ENCODE measurements around the gene ZCCHC14. TPM values are rescaled to one million over a fixed set of nuclear protein-coding genes. Genes with fewer than 3 reads are reported as not detected.

ZCCHC14 gene
- total RNA-seq, 2 experiments from 2014 or later: 5.5 to 5.7 TPM

GRCh38 chr16:87435372-87436224, 57.2 kb downstream of the ZCCHC14 start:
- no peak for DNase-seq
- peak overlapping the region; percentile 42 for H3K4me3 Mint-ChIP-seq
- no peaks in the 10 kb centered on the region for H3K36me3 Mint-ChIP-seq
- no peaks in the 10 kb centered on the region for H3K9me3 Mint-ChIP-seq
- peak overlapping the region; percentile 54 for H3K27ac Mint-ChIP-seq
- H3K4me1 Mint-ChIP-seq: peaks cover 23% of the 10 kb centered on the region
- H3K27me3 Mint-ChIP-seq: no peaks in the 10 kb centered on the region

DNA sequence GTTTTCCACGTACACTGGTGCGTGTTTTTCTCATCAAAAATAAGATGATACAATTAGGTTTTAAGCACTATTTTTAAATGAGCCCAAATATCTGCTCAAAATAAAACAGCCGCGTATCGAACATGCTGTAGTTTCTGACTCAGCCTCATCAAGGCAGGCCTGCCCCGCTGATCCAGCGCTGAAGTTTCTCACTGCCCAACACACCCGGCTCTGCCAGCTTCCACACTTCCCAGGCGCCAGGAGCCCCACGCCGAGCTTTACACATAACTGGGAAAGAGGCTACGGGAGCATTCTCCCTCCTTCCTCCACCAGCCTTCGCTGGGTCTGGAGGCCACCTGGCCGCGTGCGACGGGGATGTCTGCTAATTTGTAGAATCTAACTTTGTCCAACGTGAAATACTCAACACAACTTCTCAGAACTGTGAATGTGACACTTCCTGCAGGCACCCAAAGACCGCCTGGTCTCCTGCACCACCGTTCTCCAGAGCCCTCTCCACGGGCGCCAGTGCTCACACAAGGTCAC, 58.6 kb downstream of the ZCCHC14 start:
- peaks cover 23% of the 10 kb centered on the region for H3K4me1 Mint-ChIP-seq
- H3K4me3 Mint-ChIP-seq: no peak overlapping the region
- H3K36me3 Mint-ChIP-seq: peaks cover 2% of the 10 kb centered on the region
- H3K27me3 Mint-ChIP-seq: no peaks in the 10 kb centered on the region
- no peaks in the 10 kb centered on the region for H3K9me3 Mint-ChIP-seq
- H3K27ac Mint-ChIP-seq: no peak overlapping the region
- no peak for DNase-seq

DNA sequence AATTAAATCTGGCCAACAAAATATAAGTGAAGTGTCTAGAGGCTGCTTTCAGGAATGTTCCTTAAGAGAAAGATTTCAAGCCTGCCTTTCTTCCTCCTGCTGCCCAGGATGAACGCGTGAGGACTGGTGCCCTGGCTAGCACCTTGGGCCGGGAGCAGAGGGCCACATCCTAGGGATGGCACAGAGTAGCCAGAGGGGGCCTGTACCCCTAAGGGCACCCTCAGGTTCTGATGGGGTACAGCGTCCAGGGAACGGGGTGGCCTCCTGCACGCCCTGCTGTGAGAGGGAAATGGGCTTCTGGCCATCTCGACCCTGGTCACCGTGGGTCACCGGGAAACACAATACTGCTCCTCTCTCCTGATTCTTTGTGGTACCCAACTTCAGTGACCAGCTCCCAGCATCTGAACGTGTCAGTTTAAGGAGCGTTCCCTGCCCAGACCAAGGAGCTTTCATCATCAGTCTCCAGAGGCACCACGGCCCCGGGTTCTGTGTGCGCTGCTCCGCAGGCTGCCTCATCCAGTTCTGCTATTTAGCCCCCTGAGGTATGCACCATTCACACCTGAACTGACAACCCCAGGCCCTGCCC, 60.4 kb downstream of the ZCCHC14 start:
- DNase-seq: no peak
- H3K4me1 Mint-ChIP-seq: peaks cover 21% of the 10 kb centered on the region
- H3K27ac Mint-ChIP-seq: no peak overlapping the region
- no peaks in the 10 kb centered on the region for H3K27me3 Mint-ChIP-seq
- H3K9me3 Mint-ChIP-seq: no peaks in the 10 kb centered on the region
- no peak overlapping the region for H3K4me3 Mint-ChIP-seq
- H3K36me3 Mint-ChIP-seq: peaks cover 2% of the 10 kb centered on the region

- no peak for DNase-seq
- Mint-ChIP-seq H3K4me1 (peaks cover 19% of the 10 kb centered on the region), H3K9me3 (no peaks in the 10 kb centered on the region), H3K27me3 (no peaks in the 10 kb centered on the region), H3K36me3 (peaks cover 2% of the 10 kb centered on the region), H3K4me3 (no peak overlapping the region), H3K27ac (no peak overlapping the region)
Observed at GRCh38 chr16:87431926-87432325, 60.9 kb downstream of the ZCCHC14 start.

GRCh38 chr16:87426423-87427215, 66.2 kb downstream of the ZCCHC14 start:
- peaks cover 4% of the 10 kb centered on the region for H3K36me3 Mint-ChIP-seq

GRCh38 chr16:87425941-87426340, 66.9 kb downstream of the ZCCHC14 start:
- Mint-ChIP-seq H3K9me3 (no peaks in the 10 kb centered on the region), H3K4me3 (no peak overlapping the region), H3K27ac (no peak overlapping the region), H3K4me1 (no peaks in the 10 kb centered on the region), H3K36me3 (peaks cover 4% of the 10 kb centered on the region), H3K27me3 (no peaks in the 10 kb centered on the region)
- DNase-seq: no peak

More at GRCh38 chr16:87426423-87427215, 66.2 kb downstream of the ZCCHC14 start:
- no peaks in the 10 kb centered on the region for H3K9me3 Mint-ChIP-seq
- DNase-seq: no peak
- no peaks in the 10 kb centered on the region for H3K27me3 Mint-ChIP-seq
- no peak overlapping the region for H3K4me3 Mint-ChIP-seq
- H3K27ac Mint-ChIP-seq: no peak overlapping the region
- H3K4me1 Mint-ChIP-seq: no peaks in the 10 kb centered on the region

DNA sequence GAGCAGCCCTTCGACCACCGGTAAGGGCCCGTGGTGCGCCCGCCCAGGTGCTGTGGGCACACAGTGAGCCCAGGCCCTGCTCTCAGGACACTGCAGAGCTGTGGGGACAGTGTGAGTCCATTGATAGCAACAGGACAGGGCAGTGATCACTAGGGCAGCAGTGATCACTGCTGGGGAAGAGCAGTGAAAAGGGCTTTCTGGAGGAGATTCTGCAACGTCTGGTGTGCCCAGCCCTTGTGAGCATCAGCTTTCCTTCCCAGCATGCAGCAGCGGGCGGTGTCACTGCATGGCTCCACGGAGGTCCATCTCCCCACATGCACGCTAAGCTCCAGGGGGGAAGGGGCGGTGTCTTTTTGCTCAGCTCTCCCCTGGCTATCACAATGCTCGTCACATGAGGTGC, 68.6 kb downstream of the ZCCHC14 start:
- Mint-ChIP-seq H3K27ac (no peak overlapping the region), H3K36me3 (peaks cover 3% of the 10 kb centered on the region), H3K9me3 (no peaks in the 10 kb centered on the region), H3K4me3 (no peak overlapping the region), H3K27me3 (no peaks in the 10 kb centered on the region), H3K4me1 (no peaks in the 10 kb centered on the region)
- no peak for DNase-seq

- H3K9me3 Mint-ChIP-seq: no peaks in the 10 kb centered on the region
- no peak overlapping the region for H3K4me3 Mint-ChIP-seq
- peaks cover 2% of the 10 kb centered on the region for H3K36me3 Mint-ChIP-seq
- no peaks in the 10 kb centered on the region for H3K27me3 Mint-ChIP-seq
- DNase-seq: no peak
- no peaks in the 10 kb centered on the region for H3K4me1 Mint-ChIP-seq
- no peak overlapping the region for H3K27ac Mint-ChIP-seq
Observed at GRCh38 chr16:87423429-87423828, 69.4 kb downstream of the ZCCHC14 start.

DNA sequence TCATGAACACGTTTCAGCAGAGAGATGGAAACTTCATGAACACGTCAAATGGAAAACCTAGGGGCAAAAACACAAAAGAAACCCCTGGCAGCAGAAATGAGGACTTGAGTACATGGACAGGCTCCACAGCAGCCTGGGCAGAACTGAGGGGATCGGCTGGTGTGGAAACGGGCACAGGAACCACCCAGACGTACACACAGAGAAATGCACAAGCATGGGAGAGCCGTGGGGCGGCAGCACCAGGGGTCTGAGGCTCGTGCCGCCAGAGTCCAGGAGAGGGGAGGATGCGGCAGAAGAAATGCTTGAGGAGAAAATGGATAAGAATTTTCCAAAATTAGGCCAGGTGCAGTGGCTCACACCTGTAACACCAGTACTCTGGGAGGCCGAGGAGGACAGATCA, 70.7 kb downstream of the ZCCHC14 start:
- Mint-ChIP-seq H3K27me3 (no peaks in the 10 kb centered on the region), H3K27ac (no peak overlapping the region), H3K9me3 (no peaks in the 10 kb centered on the region), H3K4me3 (no peak overlapping the region), H3K4me1 (no peaks in the 10 kb centered on the region), H3K36me3 (peaks cover 2% of the 10 kb centered on the region)
- no peak for DNase-seq

GRCh38 chr16:87421003-87421912, 71.6 kb downstream of the ZCCHC14 start:
- no peaks in the 10 kb centered on the region for H3K4me1 Mint-ChIP-seq
- no peak overlapping the region for H3K4me3 Mint-ChIP-seq
- peaks cover 2% of the 10 kb centered on the region for H3K36me3 Mint-ChIP-seq
- H3K9me3 Mint-ChIP-seq: no peaks in the 10 kb centered on the region
- no peak for DNase-seq
- no peak overlapping the region for H3K27ac Mint-ChIP-seq
- no peaks in the 10 kb centered on the region for H3K27me3 Mint-ChIP-seq

GRCh38 chr16:87420026-87421002, 72.5 kb downstream of the ZCCHC14 start:
- Mint-ChIP-seq H3K9me3 (no peaks in the 10 kb centered on the region), H3K36me3 (peaks cover 2% of the 10 kb centered on the region), H3K4me3 (no peak overlapping the region), H3K27me3 (no peaks in the 10 kb centered on the region), H3K4me1 (no peaks in the 10 kb centered on the region), H3K27ac (no peak overlapping the region)
- DNase-seq: no peak

DNA sequence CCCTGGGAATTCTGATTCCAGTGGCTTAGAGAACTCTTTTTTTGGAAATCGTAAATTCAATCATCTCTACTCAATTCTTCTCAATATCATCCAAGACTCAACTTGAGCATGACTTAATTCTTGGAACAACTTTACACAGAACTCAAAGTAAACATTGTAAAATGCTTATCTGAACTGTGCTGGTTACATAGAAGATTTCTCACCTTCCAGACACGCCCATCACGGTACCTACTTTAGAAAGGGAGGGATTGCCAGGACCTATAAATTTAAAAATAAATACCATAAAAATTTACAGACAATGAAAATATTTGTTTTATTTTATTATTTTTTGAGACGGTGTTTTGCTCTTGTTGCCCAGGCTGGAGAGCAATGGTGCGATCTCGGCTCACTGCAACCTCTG, 74.2 kb downstream of the ZCCHC14 start:
- Mint-ChIP-seq H3K36me3 (peaks cover 2% of the 10 kb centered on the region), H3K27ac (no peak overlapping the region), H3K9me3 (no peaks in the 10 kb centered on the region), H3K4me1 (no peaks in the 10 kb centered on the region), H3K27me3 (no peaks in the 10 kb centered on the region), H3K4me3 (no peak overlapping the region)
- no peak for DNase-seq

- H3K27me3 Mint-ChIP-seq: no peaks in the 10 kb centered on the region
- H3K36me3 Mint-ChIP-seq: peaks cover 2% of the 10 kb centered on the region
- no peak overlapping the region for H3K27ac Mint-ChIP-seq
- no peaks in the 10 kb centered on the region for H3K4me1 Mint-ChIP-seq
- DNase-seq: no peak
- no peaks in the 10 kb centered on the region for H3K9me3 Mint-ChIP-seq
- no peak overlapping the region for H3K4me3 Mint-ChIP-seq
Observed at GRCh38 chr16:87418216-87418615, 74.6 kb downstream of the ZCCHC14 start.
